ENCODE results near the gene CUX1. TPM values are rescaled to one million over a fixed set of nuclear protein-coding genes. Genes with fewer than 3 reads are reported as not detected.

The CUX1 gene
- total RNA-seq, 4 donors from 2014 or later: 64.1 to 142 (median 111) TPM

- H3K36me3 ChIP-seq: no peaks in the 10 kb centered on the region
- no peak for TF ChIP-seq POLR2A (IDR thresholded peaks at IDR 0.05)
- TF ChIP-seq, protein P1, sequence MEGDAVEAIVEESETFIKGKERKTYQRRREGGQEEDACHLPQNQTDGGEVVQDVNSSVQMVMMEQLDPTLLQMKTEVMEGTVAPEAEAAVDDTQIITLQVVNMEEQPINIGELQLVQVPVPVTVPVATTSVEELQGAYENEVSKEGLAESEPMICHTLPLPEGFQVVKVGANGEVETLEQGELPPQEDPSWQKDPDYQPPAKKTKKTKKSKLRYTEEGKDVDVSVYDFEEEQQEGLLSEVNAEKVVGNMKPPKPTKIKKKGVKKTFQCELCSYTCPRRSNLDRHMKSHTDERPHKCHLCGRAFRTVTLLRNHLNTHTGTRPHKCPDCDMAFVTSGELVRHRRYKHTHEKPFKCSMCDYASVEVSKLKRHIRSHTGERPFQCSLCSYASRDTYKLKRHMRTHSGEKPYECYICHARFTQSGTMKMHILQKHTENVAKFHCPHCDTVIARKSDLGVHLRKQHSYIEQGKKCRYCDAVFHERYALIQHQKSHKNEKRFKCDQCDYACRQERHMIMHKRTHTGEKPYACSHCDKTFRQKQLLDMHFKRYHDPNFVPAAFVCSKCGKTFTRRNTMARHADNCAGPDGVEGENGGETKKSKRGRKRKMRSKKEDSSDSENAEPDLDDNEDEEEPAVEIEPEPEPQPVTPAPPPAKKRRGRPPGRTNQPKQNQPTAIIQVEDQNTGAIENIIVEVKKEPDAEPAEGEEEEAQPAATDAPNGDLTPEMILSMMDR (IDR thresholded peaks at IDR 0.05): no peak
- no peaks in the 10 kb centered on the region for H3K4me1 ChIP-seq
- peak in 1 of 3 donors; percentile 13 for DNase-seq
- H3K27ac ChIP-seq: no peak overlapping the region
- H3K9me3 ChIP-seq: no peaks in the 10 kb centered on the region
- H3K4me3 ChIP-seq: no peak overlapping the region
- no peaks in the 10 kb centered on the region for H3K27me3 ChIP-seq
Measured at GRCh38 chr7:101904019-101904418, 86.6 kb downstream of the CUX1 start.

DNA sequence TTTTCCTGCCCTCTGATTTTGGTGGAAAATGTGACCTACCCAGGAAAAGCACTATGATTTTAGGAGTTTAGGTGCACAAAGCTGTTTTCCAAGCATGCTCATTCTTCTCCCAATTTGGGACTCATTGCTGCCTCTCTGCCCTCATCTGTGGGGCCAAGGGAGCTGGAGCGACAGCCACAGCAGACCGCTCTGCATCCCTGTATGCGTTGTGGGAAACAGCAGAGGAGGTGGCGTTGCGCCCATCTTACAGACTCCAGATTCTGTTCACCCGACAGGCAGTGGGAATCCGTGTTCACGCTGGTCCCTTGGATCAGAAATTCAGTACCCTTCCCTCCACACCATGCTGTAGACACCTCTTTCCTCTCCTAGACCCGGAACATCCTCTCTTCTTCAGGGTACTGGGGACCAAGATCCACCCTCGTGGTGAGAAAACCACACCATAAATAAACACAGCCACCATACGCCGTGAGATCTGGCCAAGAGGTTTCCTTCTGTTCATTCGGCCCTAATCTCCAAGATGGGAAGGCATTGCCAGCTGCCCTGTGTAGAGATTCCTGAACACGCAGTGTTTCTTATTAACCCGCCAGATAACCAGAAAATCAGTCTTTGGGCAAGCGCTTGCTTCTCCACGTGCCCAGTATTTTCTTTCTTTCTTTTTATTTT, 87.9 kb downstream of the CUX1 start:
- H3K4me1 ChIP-seq: no peaks in the 10 kb centered on the region
- no peaks in the 10 kb centered on the region for H3K9me3 ChIP-seq
- DNase-seq: no peak
- H3K27ac ChIP-seq: no peak overlapping the region
- no peaks in the 10 kb centered on the region for H3K36me3 ChIP-seq
- TF ChIP-seq POLR2A (IDR thresholded peaks at IDR 0.05): no peak
- TF ChIP-seq, protein P1 (IDR thresholded peaks at IDR 0.05): no peak
- H3K27me3 ChIP-seq: no peaks in the 10 kb centered on the region
- H3K4me3 ChIP-seq: no peak overlapping the region

- no peak for TF ChIP-seq POLR2A (IDR thresholded peaks at IDR 0.05)
- TF ChIP-seq, protein P1 (IDR thresholded peaks at IDR 0.05): no peak
Measured at GRCh38 chr7:101906291-101907240, 89.1 kb downstream of the CUX1 start.

DNA sequence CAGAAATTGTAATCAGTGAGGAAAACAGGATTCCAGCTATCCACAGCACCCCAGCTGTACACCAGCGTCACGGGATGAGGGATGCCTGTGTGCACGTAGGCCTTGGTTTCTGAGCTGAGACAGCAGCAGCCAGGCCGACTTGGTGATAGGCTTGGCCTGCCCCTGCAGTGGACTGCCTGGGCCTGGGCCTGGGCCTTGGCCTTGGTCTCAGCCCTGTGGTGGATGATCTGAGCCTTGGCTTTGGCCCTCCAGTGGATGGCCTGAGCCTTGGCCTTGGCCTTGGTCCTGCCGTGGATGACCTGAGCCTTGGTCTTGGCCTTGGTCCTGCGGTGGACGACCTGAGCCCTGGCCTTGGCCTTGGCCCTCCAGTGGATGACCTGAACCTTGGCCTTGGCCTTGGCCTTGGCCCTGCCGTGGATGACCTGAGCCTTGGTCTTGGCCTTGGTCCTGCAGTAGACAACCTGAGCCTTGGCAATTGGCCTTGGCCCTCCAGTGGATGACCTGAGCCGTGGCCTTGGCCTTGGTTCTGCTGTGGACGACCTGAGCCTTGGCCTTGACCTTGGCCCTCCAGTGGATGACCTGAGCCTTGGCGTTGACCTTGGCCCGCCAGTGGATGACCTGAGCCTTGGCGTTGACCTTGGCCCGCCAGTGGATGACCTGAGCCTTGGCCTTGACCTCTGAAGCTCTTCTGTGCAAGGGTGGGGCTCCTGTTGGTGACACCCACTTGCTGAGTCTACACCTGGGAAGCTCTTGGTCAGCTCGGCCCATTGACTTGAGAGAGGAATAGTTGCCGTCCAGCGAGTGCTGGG, 93.8 kb downstream of the CUX1 start:
- peak overlapping the region in 2 of 4 donors; percentile 5 to 27 for H3K27ac ChIP-seq
- H3K4me3 ChIP-seq: no peak overlapping the region
- TF ChIP-seq POLR2A (IDR thresholded peaks at IDR 0.05): no peak
- TF ChIP-seq, protein P1 (IDR thresholded peaks at IDR 0.05): no peak
- no peaks in the 10 kb centered on the region for H3K9me3 ChIP-seq
- peaks cover 0 to 11% (median 0%) of the 10 kb centered on the region in 4 donors for H3K4me1 ChIP-seq
- no peaks in the 10 kb centered on the region for H3K27me3 ChIP-seq
- peaks cover 0 to 4% (median 0%) of the 10 kb centered on the region in 3 donors for H3K36me3 ChIP-seq
- peak in 1 of 3 donors; percentile 43 for DNase-seq

More at GRCh38 chr7:101906291-101907240, 89.1 kb downstream of the CUX1 start:
- no peaks in the 10 kb centered on the region for H3K4me1 ChIP-seq
- H3K27ac ChIP-seq: no peak overlapping the region
- H3K36me3 ChIP-seq: no peaks in the 10 kb centered on the region
- H3K9me3 ChIP-seq: no peaks in the 10 kb centered on the region
- H3K27me3 ChIP-seq: no peaks in the 10 kb centered on the region
- DNase-seq: peak in 1 of 3 donors; percentile 18
- H3K4me3 ChIP-seq: no peak overlapping the region
